Testis (tissue), 2 donors: ENCODE results near the gene RNF114.

ENCODE experiments used
- CTCF ChIP-seq, 3 experiments: fragments of 450-650 bp in 2 of 3; fragments of 200-600 bp in 1 of 3; sonication (generic) in 1 of 3; IDR thresholded peaks; one replicate each; pipeline ENCODE4 v1.5.1; 2016 to 2019; ENCODE audit warnings: antibody characterized with exemption in 3 of 3, mild to moderate bottlenecking in 2 of 3, moderate library complexity in 1 of 3
- POLR2A ChIP-seq: fragments of 450-650 bp; IDR thresholded peaks from one replicate; pipeline ENCODE4 v1.6.1; 2017; ENCODE audit warnings: antibody characterized with exemption, mild to moderate bottlenecking, moderate library complexity

- TF ChIP-seq CTCF (IDR thresholded peaks at IDR 0.05) (no peak), POLR2A (no peak)
These were observed 33.7 kb downstream of the RNF114 start for GRCh38 chr20:49969946-49970345.
